ENCODE measurements around the gene PHF10.

The PHF10 gene

DNA sequence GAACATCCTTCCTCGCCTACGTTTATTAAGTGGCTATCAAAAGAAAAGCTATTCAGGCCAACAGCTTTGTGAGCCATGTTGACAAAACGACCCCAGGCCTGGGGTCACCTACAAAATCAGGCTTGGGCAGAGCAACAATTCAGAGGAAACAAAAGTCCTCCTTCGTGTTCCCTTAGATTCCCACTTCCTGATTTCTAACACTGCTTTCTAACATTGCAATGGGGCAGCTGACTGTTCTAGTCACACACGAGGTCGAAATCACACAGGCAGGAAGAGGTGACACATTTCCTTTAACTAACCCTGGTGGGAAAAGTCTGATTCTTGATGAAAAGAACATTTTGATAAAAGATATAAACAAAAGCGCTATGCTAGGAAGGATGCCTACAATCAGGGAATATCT lies 54.4 kb downstream of the PHF10 start:
- no peak for DNase-seq

DNA sequence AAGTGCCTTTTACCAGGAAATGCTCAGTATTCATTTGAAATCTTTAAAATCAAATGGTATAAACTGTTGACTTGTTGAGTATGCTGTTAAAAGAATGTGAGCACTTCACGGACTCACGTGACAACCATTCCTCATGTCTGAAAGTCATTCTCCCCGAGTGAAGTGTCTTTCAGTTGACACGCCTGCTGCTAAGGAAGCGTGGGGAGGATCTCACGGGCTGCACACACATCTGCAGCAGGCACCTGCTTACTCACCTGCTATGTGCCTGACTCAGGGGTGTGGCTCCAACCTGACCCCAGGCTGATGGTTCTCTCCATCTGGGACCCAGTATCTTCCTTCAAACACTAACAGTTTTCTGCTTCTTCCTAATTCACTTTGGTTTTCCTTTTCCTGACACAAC lies 55.2 kb downstream of the PHF10 start:
- no peak for DNase-seq

DNA sequence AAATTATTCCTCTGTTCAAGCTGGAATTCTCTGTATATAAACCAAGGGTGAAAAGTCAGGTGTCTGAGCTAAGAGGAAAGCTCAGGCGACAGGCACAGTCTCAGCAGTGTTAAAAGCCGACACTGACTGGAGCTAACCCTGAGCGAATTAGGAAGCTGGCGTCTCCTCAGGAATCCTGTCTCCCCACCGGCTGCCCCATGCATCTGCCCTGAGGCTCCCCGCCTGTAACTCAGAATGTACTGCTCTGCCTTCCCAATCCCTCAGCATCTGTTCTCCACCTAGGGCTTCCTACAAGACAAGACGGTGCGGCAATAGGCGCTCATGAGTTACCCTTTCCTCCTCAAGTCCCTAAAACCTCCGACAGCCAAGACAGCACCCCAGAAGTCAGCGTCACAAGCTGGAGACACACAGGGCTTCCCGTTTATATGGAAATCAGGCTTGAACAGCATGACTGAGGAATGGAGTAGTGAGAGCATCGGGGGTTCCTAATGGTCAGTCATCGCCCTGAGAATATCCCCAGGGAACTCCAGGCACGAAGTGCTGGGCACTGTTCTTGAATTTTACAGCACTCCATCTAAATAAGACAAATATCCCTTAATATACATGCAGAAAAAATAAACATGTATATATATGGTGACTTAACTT lies 56.0 kb downstream of the PHF10 start:
- no peak for DNase-seq

DNA sequence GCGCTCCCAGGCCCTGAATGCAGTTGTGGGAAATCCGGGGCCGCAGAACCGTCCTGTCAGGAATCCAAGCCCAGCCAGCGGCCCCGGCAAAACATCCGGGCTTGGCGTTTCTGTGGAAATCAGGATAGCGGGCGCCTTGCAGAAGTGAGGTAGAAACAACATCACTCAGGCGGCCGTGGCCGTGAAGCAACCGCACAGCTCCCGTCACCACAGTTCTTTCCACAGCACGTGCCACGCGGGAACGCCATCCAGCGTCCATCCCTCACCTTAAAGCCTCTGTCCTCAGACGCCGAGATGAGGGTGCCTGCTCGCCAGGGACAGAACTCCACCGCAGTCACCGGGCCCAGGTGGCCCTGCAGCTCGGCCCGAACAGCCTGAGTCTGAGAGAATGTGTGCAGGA lies 56.6 kb downstream of the PHF10 start:
- DNase-seq: no peak

DNA sequence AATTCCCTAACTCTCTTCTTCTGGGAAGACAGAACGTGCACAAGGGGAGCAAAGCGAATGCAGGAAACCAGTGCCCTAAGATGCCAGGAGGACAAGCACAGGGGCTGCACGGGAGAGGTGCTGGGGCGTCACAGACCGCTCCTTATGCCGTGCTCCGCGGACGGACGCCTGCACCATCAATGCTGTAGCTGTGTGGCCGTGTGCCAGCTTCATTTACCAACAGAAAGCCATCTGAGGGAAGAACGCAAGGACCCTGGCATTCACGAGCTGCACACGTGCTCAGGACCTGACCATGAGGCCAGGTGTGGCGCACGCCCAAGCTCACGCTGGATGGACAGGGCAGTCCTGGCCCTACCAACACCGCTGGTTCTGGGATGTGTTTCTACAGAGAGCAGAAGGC lies 57.9 kb downstream of the PHF10 start:
- no peak for DNase-seq

DNA sequence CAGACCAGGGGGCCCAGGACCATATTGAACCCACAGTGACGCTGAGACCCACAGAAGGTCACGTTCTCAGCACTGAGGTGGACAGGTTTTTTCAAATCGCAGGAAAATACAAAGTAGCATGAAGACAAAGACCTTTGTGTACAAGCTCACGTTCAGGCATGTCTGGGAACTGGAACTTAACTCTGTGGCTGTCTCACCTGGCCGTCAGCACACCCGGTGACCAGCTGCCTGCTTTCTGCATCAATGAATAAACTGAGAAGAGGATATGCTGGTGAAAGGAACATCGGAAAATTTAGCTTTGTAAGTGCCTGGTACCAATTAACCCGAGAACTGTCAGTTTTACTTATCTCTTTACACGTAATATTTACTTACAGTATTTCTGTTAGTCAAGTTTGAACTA lies 59.0 kb downstream of the PHF10 start:
- no peak for DNase-seq

DNA sequence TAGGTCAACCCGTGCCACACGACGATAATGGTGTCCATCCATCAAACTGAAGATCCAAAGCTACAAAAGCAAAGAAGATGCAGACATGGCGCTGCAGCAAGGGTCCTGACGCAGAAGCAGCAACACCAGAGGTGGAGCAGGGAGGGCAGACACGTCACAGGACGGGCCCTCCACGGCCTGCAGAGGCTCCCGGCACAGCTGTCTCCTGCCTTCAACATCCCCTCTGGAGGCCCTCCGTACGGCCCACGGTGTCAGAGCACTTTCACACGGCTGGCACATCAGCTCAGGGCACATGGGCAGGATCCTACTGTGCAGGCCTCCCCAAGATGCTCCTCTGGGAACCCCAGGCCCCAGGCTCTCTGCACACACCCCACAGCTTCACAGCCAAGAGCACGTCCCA lies 60.1 kb downstream of the PHF10 start:
- no peak for DNase-seq

DNA sequence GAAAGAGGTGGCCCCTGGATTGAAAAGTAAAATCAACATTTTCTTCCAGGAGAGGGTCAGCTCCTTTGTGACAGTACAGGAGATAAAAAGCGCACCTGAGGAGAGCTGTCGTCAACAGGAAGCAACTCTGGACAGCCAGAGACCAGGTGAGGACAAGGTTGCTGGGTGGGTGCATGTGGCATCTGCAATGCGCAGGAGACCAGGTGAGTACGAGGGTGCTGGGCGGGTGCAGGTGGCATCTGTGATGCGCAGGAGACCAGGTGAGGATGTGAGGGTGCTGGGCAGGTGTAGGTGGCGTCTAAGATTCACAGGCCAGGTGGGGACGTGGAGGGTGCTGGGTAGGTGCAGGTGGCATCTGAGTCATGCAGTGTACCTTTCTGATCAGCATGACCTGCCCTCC lies 60.8 kb downstream of the PHF10 start:
- DNase-seq: no peak

DNA sequence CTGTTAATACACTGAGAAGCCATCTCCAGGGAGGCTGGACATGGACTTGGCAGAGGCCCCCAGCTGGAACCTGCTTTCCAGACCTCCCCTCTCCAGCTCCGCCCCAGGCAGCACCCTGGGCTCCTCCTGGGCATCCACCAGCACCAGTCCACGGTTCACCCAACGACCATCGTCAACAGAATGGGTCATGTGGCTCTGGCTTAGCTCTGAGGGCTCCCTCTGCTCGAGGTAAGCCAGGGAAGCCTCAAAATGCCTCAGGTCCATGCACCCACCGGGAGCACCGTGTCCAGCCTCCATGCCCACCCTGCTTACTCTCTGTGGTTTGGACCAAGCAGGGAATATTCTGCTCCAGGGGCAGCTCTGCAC lies 62.9 kb downstream of the PHF10 start:
- DNase-seq: no peak

DNA sequence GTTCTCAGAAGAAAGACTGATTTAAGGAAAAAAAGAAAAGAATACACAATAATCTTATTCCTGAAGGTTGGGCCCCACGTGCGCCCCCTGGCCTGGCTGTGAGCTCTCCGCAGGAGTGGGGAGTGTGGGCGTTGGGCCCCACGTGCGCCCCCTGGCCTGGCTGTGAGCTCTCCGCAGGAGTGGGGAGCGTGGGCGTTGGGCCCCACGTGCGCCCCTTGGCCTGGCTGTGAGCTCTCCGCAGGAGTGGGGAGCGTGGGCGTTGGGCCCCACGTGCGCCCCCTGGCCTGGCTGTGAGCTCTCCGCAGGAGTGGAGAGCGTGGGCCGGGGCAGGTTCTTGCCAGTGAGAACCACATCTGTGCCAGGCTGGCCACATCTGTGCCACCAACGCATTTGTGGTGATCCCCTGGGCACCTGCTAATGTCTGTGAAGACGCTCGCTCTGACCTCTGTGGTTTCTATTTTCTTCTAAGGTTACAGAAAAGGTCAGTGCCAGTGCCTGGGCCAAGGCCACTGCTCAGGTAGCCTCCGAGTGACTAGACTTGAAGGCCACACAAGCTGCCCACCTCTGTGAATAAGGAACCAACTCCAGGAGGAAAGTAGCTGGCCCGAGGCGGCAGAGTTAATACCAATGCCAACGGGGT lies 63.4 kb downstream of the PHF10 start:
- DNase-seq: no peak

DNA sequence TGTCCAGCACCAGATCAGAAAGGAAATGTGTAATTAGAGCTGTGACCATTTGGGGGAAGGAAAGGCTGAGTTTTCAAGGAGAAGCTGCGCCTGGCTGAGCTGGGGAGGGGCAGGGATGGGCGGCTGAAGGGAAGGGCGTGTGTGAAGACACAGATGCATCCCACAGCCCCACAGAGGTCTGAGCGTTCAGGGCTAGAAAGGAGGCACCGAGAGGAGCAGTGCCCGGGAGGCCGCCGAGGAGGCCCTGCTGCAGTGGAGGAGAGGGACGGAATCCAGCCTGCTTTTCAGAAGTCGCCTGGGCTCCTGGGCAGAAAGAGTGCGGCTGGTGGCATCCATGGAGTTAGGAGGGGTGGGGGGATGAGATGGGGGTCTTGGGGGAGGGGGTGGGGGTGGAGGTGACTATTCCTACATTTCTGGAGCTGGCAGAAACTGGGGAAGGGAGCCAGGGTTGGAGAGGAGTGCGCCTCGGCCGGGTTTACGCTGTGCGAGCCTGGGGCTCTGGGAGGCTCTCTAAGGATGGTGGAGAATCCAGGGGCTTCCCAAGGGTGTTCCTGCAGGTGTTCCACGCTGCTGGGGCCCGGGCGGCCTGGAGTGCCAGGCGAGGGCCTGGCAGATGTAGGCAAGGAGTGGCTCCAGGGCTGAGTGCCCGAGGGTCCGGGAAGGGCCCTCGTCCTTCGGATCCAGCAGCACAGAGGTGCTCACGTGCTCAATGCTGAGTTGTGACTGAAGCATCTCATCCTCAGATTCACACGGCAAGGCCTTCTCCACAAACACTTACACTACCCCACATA lies 64.3 kb downstream of the PHF10 start:
- no peak for DNase-seq

DNA sequence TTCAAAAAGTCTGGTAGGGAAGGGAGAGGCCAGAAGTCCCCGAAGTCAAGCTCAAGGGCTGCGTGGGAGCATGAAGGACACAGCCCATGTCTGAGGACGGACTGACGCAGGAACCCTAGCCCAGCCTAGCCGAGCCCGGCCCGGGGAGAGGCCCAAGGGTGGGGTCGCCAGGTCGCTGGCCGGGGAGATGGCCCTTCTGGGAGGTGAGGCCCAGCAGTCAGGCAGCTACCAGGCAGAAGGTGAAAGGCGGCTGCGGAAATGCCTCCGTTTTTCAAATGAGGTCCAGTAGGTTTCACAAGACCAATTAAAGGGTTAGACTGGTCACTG lies 67.1 kb downstream of the PHF10 start:
- DNase-seq: no peak

DNA sequence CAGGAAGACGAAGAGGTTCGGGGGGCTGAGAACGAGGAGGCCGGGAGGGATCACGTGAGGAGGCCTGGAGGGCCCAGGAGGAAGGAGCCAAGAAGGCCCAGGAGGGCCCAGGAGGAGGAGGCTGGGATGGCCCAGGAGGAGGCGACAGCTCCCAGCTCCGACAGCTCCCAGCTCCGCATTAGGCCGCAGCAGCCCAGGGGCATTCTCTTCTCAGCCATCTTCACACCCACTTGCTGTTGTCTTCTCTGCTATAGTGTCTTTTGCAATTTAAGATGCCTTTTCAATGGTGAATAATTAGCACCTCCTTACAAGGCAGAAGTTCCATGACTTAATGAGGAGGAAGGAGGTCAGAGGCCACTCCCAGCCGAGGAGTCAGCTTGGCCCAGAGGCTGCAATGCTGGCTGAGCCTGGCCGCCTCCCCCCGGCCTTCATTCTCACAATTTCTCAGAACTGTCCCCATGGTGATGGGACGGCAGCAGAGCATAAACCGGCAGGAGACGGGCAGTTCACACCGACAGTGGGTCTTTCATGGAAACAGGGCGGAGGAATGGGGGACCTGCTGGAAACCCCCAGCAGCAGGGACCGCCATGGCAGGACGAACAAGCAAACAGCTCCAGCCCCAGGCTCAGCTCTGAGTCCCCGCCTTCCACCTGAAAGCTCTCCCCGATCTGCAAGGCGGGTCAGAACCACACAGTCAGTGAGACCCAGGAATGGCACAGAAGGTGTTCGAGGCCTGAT lies 67.6 kb downstream of the PHF10 start:
- DNase-seq: no peak

DNA sequence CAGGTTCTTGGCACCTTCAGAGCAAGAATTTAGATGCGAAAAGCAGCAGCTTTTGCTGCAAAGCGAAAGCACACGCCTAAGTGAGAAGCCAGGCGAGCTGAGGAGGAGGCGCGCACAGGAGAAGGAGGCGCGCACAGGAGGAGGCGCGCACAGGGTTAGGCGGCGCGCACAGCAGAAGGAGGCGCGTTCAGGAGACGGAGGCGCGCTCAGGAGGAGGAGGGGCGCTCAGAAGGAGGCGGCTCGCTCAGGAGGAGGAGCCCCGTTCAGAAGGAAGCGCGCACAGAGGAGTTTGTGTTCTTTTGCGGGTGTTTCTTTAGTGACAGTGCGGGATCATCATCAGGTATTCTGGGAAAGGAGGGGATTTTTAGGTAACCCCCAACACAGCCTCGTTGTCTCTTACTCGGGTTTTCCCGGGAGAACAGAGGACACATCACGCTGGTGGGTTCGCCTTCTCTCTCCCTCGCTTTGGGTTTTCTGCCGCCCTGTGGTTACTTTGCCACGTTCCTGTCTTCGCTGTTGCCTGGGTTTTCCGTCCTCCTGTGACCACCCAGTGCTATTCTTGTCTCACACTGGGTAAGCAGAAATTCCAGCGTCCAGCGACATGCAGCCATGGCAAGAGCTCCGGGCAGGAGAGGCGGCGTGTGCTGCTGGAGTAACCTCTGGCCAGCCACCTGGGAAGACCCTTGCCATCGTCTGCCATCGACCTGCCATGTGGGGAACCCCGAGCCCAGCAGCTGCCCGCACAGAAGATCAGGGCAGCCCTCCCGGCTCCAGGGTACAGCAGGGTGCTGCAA lies 69.5 kb downstream of the PHF10 start:
- DNase-seq: peak; percentile 74

Data from CD4-positive, alpha-beta T cell treated with Interleukin-15 for 1 hour (primary cell).